HG03108 (cell line): Measurements from ENCODE around the gene UQCRC2.
A peak's percentile ranks its signal among the peaks of the same experiment; 100 is the strongest.
"Not testable (repeated sequence)": the region's sequence is repeated elsewhere in the genome, so short reads cannot be mapped to it uniquely, and the experiment has no call there.

Experiments
- ATAC-seq: cut with Tn5 transposase; IDR thresholded peaks from one replicate; pipeline ENCODE4 v1.9.1; 2021; ENCODE audit warnings: moderate library complexity; ENCODE audit not compliant: unreplicated experiment

UQCRC2 gene

GRCh38 chr16:21980032-21980431 is 26.9 kb downstream of the UQCRC2 start:
- no peak for ATAC-seq

- ATAC-seq, result no peak
Observed at GRCh38 chr16:21982108-21982507, 28.9 kb downstream of the UQCRC2 start.

GRCh38 chr16:21984062-21984461 is 30.9 kb downstream of the UQCRC2 start:
- ATAC-seq, result no peak

- no peak for ATAC-seq
Observed at GRCh38 chr16:21985524-21985923, 32.4 kb downstream of the UQCRC2 start.

- ATAC-seq, result no peak
Observed at GRCh38 chr16:21986692-21987246, 33.6 kb downstream of the UQCRC2 start.

- ATAC-seq, result no peak
Observed at GRCh38 chr16:21987498-21987897, 34.3 kb downstream of the UQCRC2 start.

- no peak for ATAC-seq
Observed at GRCh38 chr16:21989133-21989532, 36.0 kb downstream of the UQCRC2 start.

GRCh38 chr16:21989751-21990150 is 36.6 kb downstream of the UQCRC2 start:
- no peak for ATAC-seq

GRCh38 chr16:21990381-21990944 is 37.3 kb downstream of the UQCRC2 start:
- no peak for ATAC-seq

GRCh38 chr16:21991621-21992020 is 38.5 kb downstream of the UQCRC2 start:
- ATAC-seq, result no peak

- no peak for ATAC-seq
Observed at GRCh38 chr16:21994856-21995465, 41.8 kb downstream of the UQCRC2 start.

- no peak for ATAC-seq
Observed at GRCh38 chr16:21996923-21997696, 43.9 kb downstream of the UQCRC2 start.

- ATAC-seq, result no peak
Observed at GRCh38 chr16:21997697-21998480, 44.7 kb downstream of the UQCRC2 start.

- ATAC-seq, result no peak
Observed at GRCh38 chr16:22001591-22001990, 48.4 kb downstream of the UQCRC2 start.

- not testable (repeated sequence) for ATAC-seq
Observed at GRCh38 chr16:22002047-22002446, 48.9 kb downstream of the UQCRC2 start.

GRCh38 chr16:22003195-22003594 is 50.0 kb downstream of the UQCRC2 start:
- no peak for ATAC-seq

- ATAC-seq, result no peak
Observed at GRCh38 chr16:22004341-22004740, 51.2 kb downstream of the UQCRC2 start.

GRCh38 chr16:22005746-22006145 is 52.6 kb downstream of the UQCRC2 start:
- ATAC-seq, result no peak

GRCh38 chr16:22006636-22007035 is 53.5 kb downstream of the UQCRC2 start:
- ATAC-seq, result no peak

- ATAC-seq, result no peak
Observed at GRCh38 chr16:22007159-22007508, 54.0 kb downstream of the UQCRC2 start.

- ATAC-seq, result peak; percentile 60
Observed at GRCh38 chr16:22007509-22008214, 54.5 kb downstream of the UQCRC2 start, which contains the start of gene MOSMO. Gene MOSMO, plus strand, starts transcription at chr16:22008111. Its CDS starts 191 bp downstream, at chr16:22008302.
